Measurements from ENCODE around the gene POLG2.
"Not testable (repeated sequence)": the region's sequence is repeated elsewhere in the genome, so short reads cannot be mapped to it uniquely, and the experiment has no call there.

The POLG2 gene

DNA sequence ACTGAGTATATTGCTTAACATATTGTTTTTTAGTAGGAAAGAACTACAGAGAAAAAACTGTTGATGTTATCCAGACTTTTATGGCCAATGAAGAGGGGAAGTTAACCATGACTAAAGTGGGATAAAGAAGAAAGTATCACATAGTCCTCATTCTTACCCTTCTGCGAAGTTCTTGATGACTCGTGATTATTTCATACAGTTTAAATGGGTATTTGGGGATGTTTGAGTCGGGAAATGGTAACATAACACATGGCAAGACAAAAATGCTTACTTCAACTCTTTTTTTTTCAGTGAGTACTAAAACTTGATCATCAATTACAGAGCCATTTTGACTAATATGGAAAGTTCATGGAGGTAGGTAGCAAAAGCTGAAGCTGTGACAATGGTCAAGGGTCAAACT, 4.9 kb downstream of the POLG2 start:
- Mint-ChIP-seq H3K4me1 (ENCODE audit: low read depth in 2 of 2) (peaks cover 24 to 35% of the 10 kb centered on the region in 2 donors), H3K9me3 (no peaks in the 10 kb centered on the region), H3K27me3 (no peaks in the 10 kb centered on the region), H3K36me3 (ENCODE audit: insufficient read depth) (peaks cover 56% of the 10 kb centered on the region), H3K4me3 (no peak overlapping the region), H3K27ac (no peak overlapping the region)
- no peak for ATAC-seq (replicated peaks)
- DNase-seq = no peak

DNA sequence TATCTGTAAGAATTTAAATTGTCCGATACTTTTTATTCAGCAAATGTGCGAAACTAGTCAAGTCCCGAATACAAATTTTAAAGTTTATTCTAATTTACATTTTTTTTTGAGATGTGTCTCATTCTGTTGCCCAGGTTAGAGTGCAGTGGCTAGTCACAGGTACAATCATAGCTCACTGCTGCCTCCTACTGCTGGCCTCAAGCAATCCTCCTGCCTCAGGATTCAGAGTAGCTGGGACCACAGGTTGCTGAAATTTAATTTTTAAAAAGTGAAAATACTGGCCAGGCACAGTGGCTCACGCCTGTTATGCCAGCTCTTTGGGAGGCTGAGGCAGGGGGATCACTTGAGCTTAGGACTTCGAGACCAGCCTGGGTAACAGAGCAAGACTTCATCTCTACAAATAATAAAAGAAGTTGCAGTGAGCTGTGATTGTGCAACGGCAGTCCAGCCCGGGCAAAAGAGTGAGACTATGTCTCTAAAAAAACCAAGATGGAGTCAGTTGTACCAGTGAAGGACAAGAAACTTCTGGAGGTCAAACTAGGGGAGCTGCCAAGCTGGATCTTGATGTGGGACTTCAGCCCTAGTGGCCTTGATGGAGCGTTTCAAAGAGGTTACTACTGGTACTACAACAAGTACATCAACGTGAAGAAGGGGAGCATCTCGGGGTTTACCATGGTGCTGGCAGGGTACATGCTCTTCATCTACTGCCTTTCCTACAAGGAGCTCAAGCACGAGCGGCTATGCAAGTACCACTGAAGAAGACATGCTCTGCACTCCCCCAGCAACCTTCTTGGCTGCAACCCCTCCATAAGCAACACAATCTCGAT, 5.6 kb downstream of the POLG2 start:
- no peak overlapping the region for H3K27ac Mint-ChIP-seq
- peaks cover 49% of the 10 kb centered on the region for H3K36me3 Mint-ChIP-seq (ENCODE audit: insufficient read depth)
- peaks cover 17 to 27% of the 10 kb centered on the region in 2 donors for H3K4me1 Mint-ChIP-seq (ENCODE audit: low read depth in 2 of 2)
- peak; percentile 76 for ATAC-seq (replicated peaks)
- no peak overlapping the region for H3K4me3 Mint-ChIP-seq
- no peaks in the 10 kb centered on the region for H3K27me3 Mint-ChIP-seq
- peak in 2 of 3 experiments; percentile 41 to 46 for DNase-seq
- H3K9me3 Mint-ChIP-seq = no peaks in the 10 kb centered on the region

DNA sequence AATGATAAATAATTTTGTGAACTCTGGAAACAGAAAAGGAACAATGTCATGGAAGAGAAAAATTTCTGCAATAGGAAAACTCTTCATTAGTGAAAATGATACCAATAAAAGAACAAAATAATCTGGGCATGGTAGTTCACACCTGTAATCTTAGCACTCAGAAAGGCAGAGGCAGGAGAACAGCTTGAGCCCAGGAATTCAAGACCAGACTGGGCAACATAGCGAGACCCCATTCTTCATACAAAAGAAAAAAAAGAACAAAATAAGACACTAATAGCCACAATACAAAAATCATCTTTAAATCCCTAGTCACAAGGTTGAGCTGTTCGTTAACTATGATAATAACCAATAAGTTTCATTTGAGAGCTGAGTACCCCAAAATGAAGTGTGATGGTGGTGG, 8.6 kb downstream of the POLG2 start:
- DNase-seq (no peak), ATAC-seq (replicated peaks) (no peak)
- Mint-ChIP-seq H3K36me3 (ENCODE audit: insufficient read depth) (peaks cover 56% of the 10 kb centered on the region), H3K4me3 (no peak overlapping the region), H3K9me3 (no peaks in the 10 kb centered on the region), H3K4me1 (ENCODE audit: low read depth in 2 of 2) (peaks cover 5% of the 10 kb centered on the region in 2 donors), H3K27ac (no peak overlapping the region), H3K27me3 (no peaks in the 10 kb centered on the region)

DNA sequence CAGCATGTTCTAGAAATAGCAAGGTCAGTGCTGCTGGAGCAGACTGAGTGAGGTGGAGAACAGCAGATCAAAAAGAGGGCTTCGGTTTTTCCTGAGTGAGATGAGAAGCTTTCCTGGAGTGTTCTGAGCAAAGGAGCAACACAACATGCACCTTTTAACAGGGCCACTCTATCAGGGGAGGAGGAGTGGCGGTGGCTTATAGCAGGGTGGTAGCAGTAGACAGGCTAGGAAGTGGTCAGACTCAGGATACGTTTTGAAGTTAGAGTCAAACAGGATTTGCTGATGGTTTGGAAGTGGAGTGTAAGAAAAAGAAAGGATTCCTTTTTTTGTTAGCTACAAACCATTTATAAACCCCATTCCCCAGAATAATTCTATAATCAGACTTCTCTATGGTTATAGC, 12.5 kb downstream of the POLG2 start:
- Mint-ChIP-seq H3K4me3 (no peak overlapping the region), H3K27me3 (no peaks in the 10 kb centered on the region), H3K9me3 (no peaks in the 10 kb centered on the region), H3K4me1 (ENCODE audit: low read depth in 2 of 2) (peaks cover 4 to 5% of the 10 kb centered on the region in 2 donors), H3K27ac (no peak overlapping the region), H3K36me3 (ENCODE audit: insufficient read depth) (peaks cover 55% of the 10 kb centered on the region)
- DNase-seq = no peak
- ATAC-seq (replicated peaks) = no peak

DNA sequence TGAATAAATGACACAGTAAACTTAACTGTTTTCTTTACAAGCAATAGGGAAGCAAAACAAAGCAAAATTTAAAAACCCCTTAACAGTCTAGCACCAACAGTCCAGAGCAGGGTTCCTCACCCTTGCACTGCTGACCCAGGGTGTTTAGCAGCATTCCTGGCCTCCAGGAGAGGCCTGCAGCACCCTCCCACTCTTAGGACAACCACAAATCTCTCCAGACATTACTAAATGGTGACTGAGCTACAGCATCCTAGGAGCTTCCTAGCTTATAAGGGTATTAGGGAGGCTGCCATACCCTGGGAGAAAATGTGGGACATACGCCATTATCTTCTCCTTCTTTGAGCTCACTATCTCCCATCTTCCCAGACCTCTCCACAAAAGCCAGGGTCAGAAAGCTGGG, 15.9 kb downstream of the POLG2 start:
- Mint-ChIP-seq H3K4me1 (ENCODE audit: low read depth in 2 of 2) (peaks cover 4 to 5% of the 10 kb centered on the region in 2 donors), H3K4me3 (no peak overlapping the region), H3K27ac (peak overlapping the region in 1 of 2 donors; percentile 26), H3K36me3 (ENCODE audit: insufficient read depth) (peaks cover 53% of the 10 kb centered on the region), H3K27me3 (no peaks in the 10 kb centered on the region), H3K9me3 (no peaks in the 10 kb centered on the region)
- no peak for DNase-seq
- ATAC-seq (replicated peaks) = no peak

DNA sequence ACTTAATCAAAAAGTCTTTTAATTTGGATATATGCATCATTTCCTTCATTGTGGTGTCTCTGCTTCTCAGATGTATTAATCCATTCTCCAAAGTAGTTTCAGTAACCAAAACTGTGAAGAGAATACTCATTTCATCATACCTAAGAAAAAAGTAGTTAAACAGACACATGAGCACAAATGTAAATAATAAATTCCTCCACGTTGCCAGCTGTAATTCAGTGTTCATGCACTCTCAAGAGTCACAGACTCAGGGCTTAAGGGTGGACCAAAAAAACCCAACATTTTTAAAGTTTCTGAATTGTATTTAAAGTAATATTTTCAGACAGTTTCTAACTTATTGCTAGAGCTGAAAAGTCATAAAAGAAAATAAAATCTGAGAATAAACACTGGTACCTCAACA, 19.0 kb downstream of the POLG2 start:
- H3K27me3 Mint-ChIP-seq = no peaks in the 10 kb centered on the region
- H3K36me3 Mint-ChIP-seq (ENCODE audit: insufficient read depth) = peaks cover 37% of the 10 kb centered on the region
- H3K4me1 Mint-ChIP-seq (ENCODE audit: low read depth in 2 of 2) = peaks cover 0 to 4% of the 10 kb centered on the region in 2 donors
- DNase-seq (no peak), ATAC-seq (replicated peaks) (no peak)
- no peak overlapping the region for H3K27ac Mint-ChIP-seq
- H3K9me3 Mint-ChIP-seq = no peaks in the 10 kb centered on the region
- H3K4me3 Mint-ChIP-seq = no peak overlapping the region

DNA sequence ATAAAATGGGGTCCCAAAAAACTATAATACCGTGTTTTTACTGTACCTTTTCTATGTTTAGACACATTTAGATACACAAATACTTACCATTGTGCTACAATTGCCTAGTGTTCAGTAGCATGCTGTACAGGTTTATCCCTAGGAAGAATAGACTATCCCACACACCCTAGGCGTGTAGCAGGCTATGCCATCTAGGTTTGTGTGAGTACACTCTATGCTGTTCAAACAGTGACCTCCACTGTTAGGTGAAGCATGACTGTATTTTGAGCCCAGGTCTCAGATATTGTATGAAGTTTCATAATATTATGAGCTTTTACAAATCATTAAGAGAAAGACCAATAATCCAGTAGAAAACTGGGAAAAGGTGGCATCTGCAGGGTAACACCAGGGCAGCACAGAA, 24.3 kb downstream of the POLG2 start:
- H3K9me3 Mint-ChIP-seq = no peaks in the 10 kb centered on the region

DNA sequence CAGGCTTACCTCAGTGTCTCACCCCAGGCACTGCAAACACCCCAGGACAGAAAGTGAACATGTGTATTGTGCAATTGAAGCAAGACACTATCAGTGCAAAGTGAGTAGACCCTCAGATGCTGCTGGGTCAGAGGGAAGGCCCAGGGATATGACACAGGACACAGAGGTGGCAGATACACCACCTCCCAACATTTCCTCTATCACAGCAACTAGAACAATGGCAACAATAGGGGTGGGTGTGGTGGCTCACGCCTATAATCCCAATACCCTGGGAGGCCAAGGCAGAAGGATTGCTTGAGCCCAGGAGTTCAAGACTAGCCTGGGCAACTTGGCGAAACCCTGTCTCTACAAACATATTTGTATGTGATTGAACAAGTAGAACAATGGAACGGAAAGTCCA, 25.4 kb downstream of the POLG2 start:
- Mint-ChIP-seq H3K36me3 (ENCODE audit: insufficient read depth) (peaks cover 4% of the 10 kb centered on the region), H3K9me3 (no peaks in the 10 kb centered on the region), H3K27me3 (peaks cover 0 to 7% of the 10 kb centered on the region in 2 donors), H3K4me1 (ENCODE audit: low read depth in 2 of 2) (no peaks in the 10 kb centered on the region), H3K27ac (peak overlapping the region in 1 of 2 donors; percentile 33), H3K4me3 (no peak overlapping the region)
- DNase-seq (no peak), ATAC-seq (replicated peaks) (no peak)

More for the DNA sequence above, 24.3 kb downstream of the POLG2 start:
- no peaks in the 10 kb centered on the region for H3K4me1 Mint-ChIP-seq (ENCODE audit: low read depth in 2 of 2)
- H3K4me3 Mint-ChIP-seq = no peak overlapping the region
- peaks cover 11% of the 10 kb centered on the region for H3K36me3 Mint-ChIP-seq (ENCODE audit: insufficient read depth)
- ATAC-seq (replicated peaks) (no peak), DNase-seq (no peak)
- no peaks in the 10 kb centered on the region for H3K27me3 Mint-ChIP-seq
- no peak overlapping the region for H3K27ac Mint-ChIP-seq

DNA sequence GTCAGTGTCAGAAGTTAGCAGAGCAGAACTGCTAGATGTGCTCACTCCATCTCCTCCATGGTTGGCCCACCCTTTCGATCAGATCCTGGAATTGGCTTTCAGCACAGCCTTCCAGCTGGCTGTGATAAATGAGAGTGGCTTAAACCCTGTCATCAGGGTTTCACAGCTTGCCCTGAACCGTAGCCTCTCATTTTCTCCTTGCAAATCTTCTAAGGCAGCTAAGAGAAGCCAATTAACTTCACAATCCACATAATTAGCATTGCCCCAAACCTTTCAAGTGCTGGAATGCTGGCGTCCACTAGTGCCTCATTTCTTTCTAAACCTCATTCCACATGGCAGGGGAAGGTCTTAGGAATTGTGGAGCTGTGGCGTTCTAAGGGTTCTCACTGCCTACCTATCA, 26.2 kb downstream of the POLG2 start:
- ATAC-seq (replicated peaks) = no peak
- H3K9me3 Mint-ChIP-seq = no peaks in the 10 kb centered on the region
- no peaks in the 10 kb centered on the region for H3K4me1 Mint-ChIP-seq (ENCODE audit: low read depth in 2 of 2)

DNA sequence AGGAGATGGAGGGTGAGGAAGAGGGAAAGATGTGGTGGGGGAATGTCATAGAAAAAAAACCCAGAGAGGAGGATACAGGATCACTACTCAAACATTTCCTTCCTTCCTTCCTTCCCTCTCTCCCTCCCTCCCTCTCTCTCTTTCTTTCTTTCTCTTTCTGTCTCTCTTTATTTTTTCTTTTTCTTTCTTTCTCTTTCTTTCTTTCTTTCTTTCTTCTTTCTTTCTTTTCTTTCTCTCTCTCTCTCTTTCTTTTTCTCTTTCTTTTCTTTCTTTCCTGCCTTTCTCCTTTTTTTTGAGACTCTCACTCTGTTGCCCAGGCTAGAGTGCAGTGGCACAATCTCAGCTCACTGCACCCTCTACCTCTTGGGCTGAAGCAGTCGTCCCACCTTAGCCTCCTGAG, 30.0 kb downstream of the POLG2 start:
- H3K36me3 Mint-ChIP-seq (ENCODE audit: insufficient read depth); H3K4me1 Mint-ChIP-seq (ENCODE audit: low read depth in 2 of 2); H3K4me3 Mint-ChIP-seq; H3K9me3 Mint-ChIP-seq; DNase-seq; ATAC-seq (replicated peaks): not testable (repeated sequence)
- peak overlapping the region in 1 of 2 donors; percentile 22 for H3K27ac Mint-ChIP-seq
- H3K27me3 Mint-ChIP-seq = peaks cover 12 to 21% of the 10 kb centered on the region in 2 donors

More for the DNA sequence above, 26.2 kb downstream of the POLG2 start:
- Mint-ChIP-seq H3K27ac (no peak overlapping the region), H3K4me3 (no peak overlapping the region), H3K36me3 (ENCODE audit: insufficient read depth) (peaks cover 4% of the 10 kb centered on the region), H3K27me3 (peaks cover 7 to 15% of the 10 kb centered on the region in 2 donors)
- DNase-seq = no peak

DNA sequence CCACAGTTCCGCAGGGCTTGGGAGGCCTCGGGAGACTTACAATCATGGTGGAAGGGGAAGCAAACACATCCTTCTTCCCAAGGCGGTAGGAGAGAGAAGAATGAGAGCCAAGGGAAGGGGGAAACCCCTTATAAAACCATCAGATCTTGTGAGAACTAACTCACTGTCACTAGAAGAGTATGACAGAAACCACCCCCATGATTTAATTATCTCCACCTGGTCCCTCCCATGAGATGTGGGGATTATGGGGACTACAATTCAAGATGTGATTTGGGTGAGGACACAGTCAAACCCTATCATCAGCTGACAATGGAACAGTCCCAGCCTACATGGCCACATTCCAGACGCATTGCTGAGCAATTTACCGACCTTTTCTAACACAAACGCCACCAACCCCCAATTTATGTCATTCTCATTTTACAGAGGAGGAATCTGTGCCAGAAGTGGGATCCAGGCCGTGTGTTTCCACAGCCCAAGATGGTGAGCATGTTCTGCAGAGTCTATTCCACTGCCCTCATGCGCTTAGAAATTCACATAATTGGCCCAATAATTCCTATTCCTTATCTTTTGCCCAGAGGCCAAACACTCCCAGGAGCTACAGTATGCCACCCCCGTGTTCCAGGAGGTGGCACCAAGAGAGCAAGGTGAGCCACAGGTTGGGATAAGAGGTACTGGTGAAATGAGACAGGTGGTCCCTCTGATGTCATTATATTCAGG, 30.7 kb downstream of the POLG2 start:
- Mint-ChIP-seq H3K4me1 (ENCODE audit: low read depth in 2 of 2) (no peaks in the 10 kb centered on the region), H3K27ac (no peak overlapping the region), H3K27me3 (peaks cover 19 to 21% of the 10 kb centered on the region in 2 donors), H3K9me3 (no peaks in the 10 kb centered on the region), H3K4me3 (no peak overlapping the region), H3K36me3 (ENCODE audit: insufficient read depth) (peaks cover 4% of the 10 kb centered on the region)
- ATAC-seq (replicated peaks) (no peak), DNase-seq (no peak)

DNA sequence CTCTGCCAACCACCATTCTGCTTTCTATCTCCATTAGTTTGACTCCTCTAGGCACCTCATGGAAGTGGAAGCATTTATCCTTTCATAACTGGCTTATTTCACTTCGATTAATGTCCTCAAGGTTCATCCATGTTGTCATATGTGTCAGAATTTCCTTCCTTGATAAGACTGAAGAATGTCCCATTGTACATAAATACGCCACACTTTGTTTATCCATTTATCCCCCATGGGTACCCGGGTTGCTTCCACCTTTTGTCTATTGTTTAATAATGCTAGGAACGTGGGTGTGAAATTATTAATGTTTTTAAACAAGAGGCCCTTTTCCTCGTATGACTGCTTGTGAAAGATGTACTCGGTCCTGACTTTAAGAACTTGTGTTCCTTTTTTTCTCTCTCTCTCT, 35.1 kb downstream of the POLG2 start:
- Mint-ChIP-seq H3K9me3 (no peaks in the 10 kb centered on the region), H3K27ac (no peak overlapping the region), H3K36me3 (ENCODE audit: insufficient read depth) (no peaks in the 10 kb centered on the region), H3K4me1 (ENCODE audit: low read depth in 2 of 2) (peaks cover 0 to 3% of the 10 kb centered on the region in 2 donors), H3K27me3 (peaks cover 17 to 19% of the 10 kb centered on the region in 2 donors), H3K4me3 (no peak overlapping the region)
- no peak for DNase-seq
- no peak for ATAC-seq (replicated peaks)

DNA sequence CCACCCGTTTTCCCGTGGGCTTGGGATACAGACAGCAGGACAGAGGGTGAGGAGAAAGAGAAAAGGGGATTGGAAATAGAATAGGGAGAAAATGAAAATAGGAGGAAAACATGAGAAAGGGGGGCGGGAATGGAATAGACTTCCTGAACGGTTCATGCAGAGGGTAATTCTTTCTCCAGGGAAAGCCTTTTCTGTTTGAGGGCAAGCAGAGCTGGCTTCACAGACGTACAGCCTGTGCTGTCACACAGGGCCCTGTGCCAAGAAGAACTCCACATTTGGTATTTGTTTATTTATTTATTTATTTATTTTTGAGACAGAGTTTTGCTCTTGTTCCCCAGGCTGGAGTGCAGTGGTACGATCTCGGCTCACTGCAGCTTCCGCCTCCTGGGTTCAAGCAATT, 35.9 kb downstream of the POLG2 start:
- H3K9me3 Mint-ChIP-seq = no peaks in the 10 kb centered on the region
- no peak for ATAC-seq (replicated peaks)
- no peak overlapping the region for H3K4me3 Mint-ChIP-seq

DNA sequence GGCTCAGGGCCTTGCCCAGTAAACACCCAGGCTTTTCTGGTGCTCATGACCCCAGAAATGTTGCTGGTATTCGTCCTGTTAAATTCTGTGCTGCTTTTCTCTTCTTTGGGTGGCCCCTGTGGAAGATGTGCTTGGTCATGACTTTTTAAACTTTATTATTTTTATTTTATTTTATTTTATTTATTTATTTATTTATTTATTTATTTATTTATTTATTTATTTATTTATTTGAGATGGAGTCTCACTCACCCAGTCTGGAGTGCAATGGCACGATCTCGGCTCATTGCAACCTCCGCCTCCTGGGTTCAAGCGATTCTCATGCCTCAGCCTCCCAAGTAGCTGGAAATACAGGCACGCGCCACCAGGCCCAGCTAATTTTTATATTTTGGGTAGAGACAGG, 37.0 kb downstream of the POLG2 start:
- not testable (repeated sequence) for H3K4me3 Mint-ChIP-seq; DNase-seq; H3K27ac Mint-ChIP-seq; H3K4me1 Mint-ChIP-seq (ENCODE audit: low read depth in 2 of 2); H3K27me3 Mint-ChIP-seq; ATAC-seq (replicated peaks); H3K36me3 Mint-ChIP-seq (ENCODE audit: insufficient read depth); H3K9me3 Mint-ChIP-seq

More for the DNA sequence above, 35.9 kb downstream of the POLG2 start:
- DNase-seq = no peak
- Mint-ChIP-seq H3K27me3 (peaks cover 9 to 15% of the 10 kb centered on the region in 2 donors), H3K27ac (no peak overlapping the region), H3K4me1 (ENCODE audit: low read depth in 2 of 2) (peaks cover 2 to 7% of the 10 kb centered on the region in 2 donors), H3K36me3 (ENCODE audit: insufficient read depth) (no peaks in the 10 kb centered on the region)

All from effector memory CD8-positive, alpha-beta T cell (primary cell).